ENCODE results near the gene TBC1D23. TPM values are rescaled to one million over a fixed set of nuclear protein-coding genes. Genes with fewer than 3 reads are reported as not detected.

The TBC1D23 gene
- total RNA-seq, 1 donor from 2014 or later = 17.6 TPM

DNA sequence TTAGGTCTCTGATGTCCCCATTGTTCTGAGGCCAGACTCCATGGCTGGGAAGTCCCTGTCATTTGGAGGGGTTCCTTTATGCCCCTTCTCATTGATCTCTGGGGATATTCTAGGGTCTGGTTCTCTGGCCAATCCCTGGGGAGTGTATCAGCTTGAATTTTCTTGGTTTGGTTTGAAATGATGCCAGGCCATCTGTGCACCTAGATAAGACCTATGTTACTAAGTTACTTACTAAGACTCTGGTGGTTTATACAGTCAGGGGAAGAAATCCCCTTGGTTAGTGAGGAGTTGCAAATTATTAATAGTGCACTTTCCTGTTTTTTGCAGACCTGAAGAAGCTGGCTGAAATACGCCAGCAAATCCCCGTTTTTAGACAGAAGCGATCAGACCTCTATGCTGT is 94.1 kb downstream of the TBC1D23 start:
- no peak for DNase-seq
- no peak overlapping the region for H3K27ac Mint-ChIP-seq
- intact Hi-C loops (cut with micrococcal nuclease) = no loop called here
- no peak overlapping the region for H3K4me3 Mint-ChIP-seq
- H3K9me3 Mint-ChIP-seq = no peaks in the 10 kb centered on the region
- no peaks in the 10 kb centered on the region for H3K27me3 Mint-ChIP-seq
- H3K36me3 Mint-ChIP-seq (ENCODE audit: low read depth) = peaks cover 69% of the 10 kb centered on the region
- H3K4me1 Mint-ChIP-seq = no peaks in the 10 kb centered on the region

DNA sequence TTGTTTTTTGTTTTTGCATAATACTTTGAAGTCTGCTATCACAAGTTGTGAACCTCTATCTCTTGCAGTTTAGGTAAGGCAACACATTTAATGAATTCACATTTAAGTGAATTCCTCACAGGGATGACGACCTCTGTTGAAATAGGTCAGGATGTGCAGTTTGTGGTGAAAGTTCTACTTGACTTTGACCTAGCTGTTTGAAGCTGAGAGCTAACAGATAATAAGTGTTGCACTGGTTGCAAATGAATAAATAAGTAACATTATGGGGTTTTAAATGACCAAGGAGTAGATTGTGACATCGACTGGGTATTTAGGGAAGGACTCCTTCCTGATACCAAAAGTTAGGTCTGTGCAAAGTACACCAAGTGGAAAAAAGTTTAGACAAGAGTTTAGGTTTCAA is 97.6 kb downstream of the TBC1D23 start:
- Mint-ChIP-seq H3K4me1 (no peaks in the 10 kb centered on the region), H3K27me3 (no peaks in the 10 kb centered on the region), H3K9me3 (peaks cover 4% of the 10 kb centered on the region), H3K36me3 (ENCODE audit: low read depth) (peaks cover 72% of the 10 kb centered on the region), H3K27ac (no peak overlapping the region), H3K4me3 (no peak overlapping the region)
- DNase-seq = no peak
- intact Hi-C loops (cut with micrococcal nuclease) = no loop called here

DNA sequence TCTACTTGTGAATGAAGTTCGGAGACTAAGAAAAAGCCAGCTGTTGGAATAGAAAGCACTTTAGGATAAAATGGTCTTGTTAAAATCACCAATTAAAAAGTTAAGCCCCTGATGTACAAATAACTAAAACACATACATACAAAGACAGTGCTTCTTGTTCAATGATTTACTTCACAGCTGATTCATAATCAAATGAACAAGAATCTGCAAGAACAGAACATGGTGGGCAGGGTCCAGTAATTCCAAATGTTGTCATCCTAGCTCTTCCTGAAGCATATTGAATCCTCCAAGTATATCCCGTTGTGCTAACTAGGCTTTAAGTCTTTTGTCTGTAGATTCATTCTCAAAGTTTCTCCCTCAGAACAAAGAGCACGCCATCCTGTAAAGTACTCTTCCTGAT is 98.2 kb downstream of the TBC1D23 start:
- Mint-ChIP-seq H3K9me3 (peaks cover 4% of the 10 kb centered on the region), H3K4me1 (no peaks in the 10 kb centered on the region), H3K27ac (no peak overlapping the region), H3K27me3 (no peaks in the 10 kb centered on the region), H3K4me3 (no peak overlapping the region), H3K36me3 (ENCODE audit: low read depth) (peaks cover 71% of the 10 kb centered on the region)
- DNase-seq = no peak
- intact Hi-C loops (cut with micrococcal nuclease) = no loop called here

DNA sequence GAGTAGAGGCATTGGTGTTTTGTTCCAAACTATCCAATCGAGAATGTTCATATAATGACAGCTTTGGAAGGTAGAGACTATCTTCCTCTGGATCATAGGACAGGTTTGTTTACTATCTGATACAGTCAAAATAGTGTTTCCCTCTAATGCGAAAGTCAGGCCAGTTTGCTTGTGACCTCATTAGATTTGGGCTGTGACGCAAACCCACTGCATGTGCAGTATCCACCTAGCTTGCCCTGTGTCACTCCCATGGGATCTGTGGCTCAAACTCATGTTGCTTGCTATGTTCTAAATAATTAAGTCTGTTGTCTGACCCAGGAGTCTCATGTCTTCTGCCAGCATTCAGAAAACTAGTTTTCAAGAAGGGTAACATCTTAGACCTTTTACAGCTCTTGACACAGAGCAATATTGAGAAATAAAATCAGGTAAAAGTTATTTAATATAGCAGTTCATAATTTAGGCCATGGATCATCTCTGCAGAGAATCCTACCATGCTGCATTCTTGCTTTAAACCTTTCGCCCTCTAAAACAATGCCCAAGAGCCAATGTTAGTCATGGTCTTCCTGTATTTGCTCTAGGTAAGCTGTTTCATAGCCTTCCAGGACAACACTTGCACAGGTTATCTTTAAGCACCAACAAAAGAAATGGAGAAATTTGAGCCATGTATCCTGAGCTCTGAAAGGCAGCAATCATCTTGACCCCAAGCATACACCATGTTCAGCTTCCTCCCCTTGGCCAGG is 100.1 kb downstream of the TBC1D23 start:
- Mint-ChIP-seq H3K27me3 (no peaks in the 10 kb centered on the region), H3K4me1 (no peaks in the 10 kb centered on the region), H3K9me3 (peaks cover 4% of the 10 kb centered on the region), H3K27ac (no peak overlapping the region), H3K4me3 (no peak overlapping the region), H3K36me3 (ENCODE audit: low read depth) (peaks cover 76% of the 10 kb centered on the region)
- DNase-seq = no peak
- intact Hi-C loops (cut with micrococcal nuclease) = no loop called here

DNA sequence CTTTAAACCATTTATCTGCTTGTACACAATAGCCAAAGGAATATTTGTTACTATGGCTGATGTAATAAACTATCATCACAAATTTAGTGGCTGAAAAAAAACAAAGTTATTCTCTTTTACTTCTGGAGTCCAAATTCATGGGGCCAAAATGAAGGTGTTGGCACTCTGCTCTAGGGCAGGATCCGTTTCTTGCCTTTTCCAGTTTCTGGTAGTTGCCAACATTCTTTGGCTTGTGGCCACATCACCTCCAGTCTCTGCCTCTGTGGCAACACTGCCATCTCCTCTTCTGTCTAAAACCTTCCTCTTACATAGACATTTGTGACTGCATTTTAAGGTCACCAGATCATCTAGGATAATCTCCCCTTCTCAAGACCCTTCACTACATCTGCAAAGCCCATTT is 101.1 kb downstream of the TBC1D23 start:
- Mint-ChIP-seq H3K4me1 (no peaks in the 10 kb centered on the region), H3K4me3 (no peak overlapping the region), H3K27me3 (no peaks in the 10 kb centered on the region), H3K27ac (no peak overlapping the region), H3K9me3 (peaks cover 4% of the 10 kb centered on the region), H3K36me3 (ENCODE audit: low read depth) (peaks cover 73% of the 10 kb centered on the region)
- no peak for DNase-seq
- intact Hi-C loops (cut with micrococcal nuclease) = no loop called here

DNA sequence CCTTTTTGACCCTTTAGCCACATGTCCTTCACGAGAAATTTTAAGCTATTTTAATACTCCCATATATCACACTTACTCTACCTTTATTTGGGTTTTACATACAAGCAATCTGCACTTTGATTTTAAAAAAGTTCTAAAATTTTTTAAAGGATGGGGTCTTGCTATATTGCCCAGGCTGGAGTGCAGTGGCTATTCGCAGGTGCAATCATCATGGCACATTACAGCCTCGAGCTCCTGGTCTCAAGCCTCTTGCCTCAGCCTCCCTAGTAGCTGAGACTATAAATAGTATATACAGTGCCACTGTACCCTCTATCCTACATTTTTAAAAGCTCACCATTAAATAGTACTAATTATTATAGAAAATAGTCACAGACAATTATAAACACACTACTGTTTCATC is 103.6 kb downstream of the TBC1D23 start:
- Mint-ChIP-seq H3K4me3 (no peak overlapping the region), H3K9me3 (peaks cover 4% of the 10 kb centered on the region), H3K27ac (no peak overlapping the region), H3K4me1 (no peaks in the 10 kb centered on the region), H3K27me3 (no peaks in the 10 kb centered on the region), H3K36me3 (ENCODE audit: low read depth) (peaks cover 71% of the 10 kb centered on the region)
- intact Hi-C loops (cut with micrococcal nuclease) = no loop called here
- DNase-seq = no peak

DNA sequence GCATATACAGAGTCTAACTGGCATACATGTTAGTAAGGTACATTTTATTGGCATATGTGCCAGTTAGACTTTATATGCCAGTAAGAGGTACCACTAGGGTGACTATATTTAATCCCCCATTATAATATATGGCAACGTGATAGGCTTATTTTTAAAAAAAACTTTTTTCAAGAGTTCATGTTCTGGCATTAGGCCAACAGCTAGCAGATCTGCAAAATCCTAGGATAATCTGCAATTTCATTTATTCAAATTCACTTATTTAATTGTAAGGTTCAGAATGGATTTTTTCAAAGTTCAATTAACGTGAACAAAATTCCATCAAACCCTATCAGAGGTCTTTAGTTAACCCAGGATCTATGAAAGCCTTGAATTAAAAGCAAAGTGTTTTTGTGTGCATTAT is 105.6 kb downstream of the TBC1D23 start:
- no peaks in the 10 kb centered on the region for H3K27me3 Mint-ChIP-seq
- intact Hi-C loops (cut with micrococcal nuclease) = no loop called here

DNA sequence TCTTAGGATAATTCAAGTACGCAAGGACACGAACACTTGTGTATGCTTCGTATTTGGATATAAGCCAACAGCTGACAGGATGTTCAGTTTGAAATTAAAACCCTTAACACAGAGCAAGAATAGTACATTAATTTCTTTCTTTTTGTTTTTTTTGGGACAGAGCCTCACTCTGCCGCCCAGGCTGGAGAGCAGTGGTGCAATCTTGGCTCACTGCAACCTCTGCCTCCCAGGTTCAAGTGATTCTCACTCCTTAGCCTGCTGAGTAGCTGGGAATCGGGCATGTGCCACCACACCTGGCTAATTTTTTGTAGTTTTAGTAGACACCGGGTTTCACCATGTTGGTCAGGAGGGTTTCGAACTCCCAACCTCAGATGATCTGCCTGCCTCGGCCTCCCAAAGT is 107.6 kb downstream of the TBC1D23 start:
- Mint-ChIP-seq H3K4me3 (no peak overlapping the region), H3K36me3 (ENCODE audit: low read depth) (peaks cover 49% of the 10 kb centered on the region), H3K4me1 (no peaks in the 10 kb centered on the region)

More for the DNA sequence above, 105.6 kb downstream of the TBC1D23 start:
- Mint-ChIP-seq H3K4me1 (no peaks in the 10 kb centered on the region), H3K4me3 (no peak overlapping the region), H3K27ac (no peak overlapping the region), H3K9me3 (peaks cover 4% of the 10 kb centered on the region), H3K36me3 (ENCODE audit: low read depth) (peaks cover 57% of the 10 kb centered on the region)
- DNase-seq = no peak

DNA sequence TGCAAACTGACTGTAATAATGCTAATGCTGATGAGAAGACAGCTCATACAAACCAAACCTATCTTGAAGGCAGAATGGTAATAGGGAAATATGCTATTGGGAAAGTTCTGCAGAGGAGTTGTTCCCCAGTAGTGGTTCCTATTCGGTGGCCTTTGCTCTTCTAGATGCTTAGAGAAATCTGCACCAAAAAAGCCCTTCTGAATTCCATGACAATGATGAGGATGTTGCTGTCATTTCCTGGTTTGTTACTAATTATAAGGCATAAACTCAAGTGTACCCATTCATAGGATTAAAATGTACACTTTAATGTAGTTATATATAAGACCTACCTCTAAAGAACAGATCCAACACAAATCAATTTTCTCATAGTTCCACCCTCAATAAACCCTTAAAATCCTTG is 110.0 kb downstream of the TBC1D23 start:
- DNase-seq = no peak
- H3K4me1 Mint-ChIP-seq = no peaks in the 10 kb centered on the region
- intact Hi-C loops (cut with micrococcal nuclease) = no loop called here
- no peak overlapping the region for H3K27ac Mint-ChIP-seq
- no peaks in the 10 kb centered on the region for H3K9me3 Mint-ChIP-seq
- H3K4me3 Mint-ChIP-seq = no peak overlapping the region
- H3K27me3 Mint-ChIP-seq = no peaks in the 10 kb centered on the region
- H3K36me3 Mint-ChIP-seq (ENCODE audit: low read depth) = peaks cover 43% of the 10 kb centered on the region

More for the DNA sequence above, 107.6 kb downstream of the TBC1D23 start:
- H3K27ac Mint-ChIP-seq = no peak overlapping the region
- H3K27me3 Mint-ChIP-seq = no peaks in the 10 kb centered on the region
- DNase-seq = no peak
- no peaks in the 10 kb centered on the region for H3K9me3 Mint-ChIP-seq
- intact Hi-C loops (cut with micrococcal nuclease) = no loop called here

DNA sequence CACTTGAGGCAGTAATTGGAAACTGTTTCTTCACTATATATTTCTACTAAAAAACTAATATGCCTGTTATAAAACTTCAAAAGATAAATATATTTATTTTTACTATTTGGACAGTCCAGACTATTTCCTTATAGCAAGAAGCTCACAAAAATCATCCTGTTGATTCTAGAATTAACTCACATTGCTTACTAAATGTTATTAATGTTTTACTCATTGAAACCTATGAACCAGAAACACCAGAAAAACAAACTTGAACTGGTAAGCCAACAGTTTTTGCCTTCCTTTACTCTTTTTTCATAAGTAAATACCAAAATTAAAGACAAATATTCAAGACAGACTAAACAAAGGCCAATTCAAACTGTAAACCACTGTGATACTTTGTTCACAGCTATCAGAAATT is 113.7 kb downstream of the TBC1D23 start:
- no peaks in the 10 kb centered on the region for H3K27me3 Mint-ChIP-seq
- no peak for DNase-seq
- H3K36me3 Mint-ChIP-seq (ENCODE audit: low read depth) = peaks cover 48% of the 10 kb centered on the region
- no peak overlapping the region for H3K4me3 Mint-ChIP-seq
- no peaks in the 10 kb centered on the region for H3K4me1 Mint-ChIP-seq
- intact Hi-C loops (cut with micrococcal nuclease) = no loop called here
- H3K9me3 Mint-ChIP-seq = no peaks in the 10 kb centered on the region
- H3K27ac Mint-ChIP-seq = no peak overlapping the region

Other genes starting within 250 kb of the TBC1D23 start
- 1.2 and 1.4 TPM in 2 replicates for gene FILIP1L, start 146.5 kb upstream of the TBC1D23 start, total RNA-seq
- 75.5 and 79.2 TPM in 2 replicates for gene NIT2, start 73.8 kb downstream of the TBC1D23 start, total RNA-seq
- 57.4 and 61.5 TPM in 2 replicates for gene TOMM70, start 140.1 kb downstream of the TBC1D23 start, total RNA-seq
- gene LNP1, start 140.5 kb downstream of the TBC1D23 start, total RNA-seq = 2.1 and 2.6 TPM in 2 replicates
- 0.26 TPM in 1 of 2 replicates, not detected in the other for gene TMEM45A, start 231.6 kb downstream of the TBC1D23 start, total RNA-seq

Data from activated CD4-positive, alpha-beta T cell treated with anti-CD3 and anti-CD28 coated beads, Interleukin-2, amount 10 ng/mL, durations not matched to agents 24 days and 14 days (primary cell).